ENCODE measurements around the gene ATRN. TPM values are rescaled to one million over a fixed set of nuclear protein-coding genes. Genes with fewer than 3 reads are reported as not detected.

The ATRN gene
- total and polyA plus RNA-seq, 7 donors: 3.9 to 18.6 (median 14.7) TPM

- TF ChIP-seq CTCF (IDR thresholded peaks at IDR 0.05): no peak
- no peak for ATAC-seq
- H3K4me1 ChIP-seq: no peaks in the 10 kb centered on the region
- H3K27ac ChIP-seq: no peak overlapping the region
- H3K27me3 ChIP-seq (ENCODE audit: insufficient read depth in 3 of 3, low read length in 2 of 3): no peaks in the 10 kb centered on the region
- no peaks in the 10 kb centered on the region for H3K9me3 ChIP-seq
- no peak overlapping the region for H3K4me3 ChIP-seq
- no peak for DNase-seq
- intact Hi-C loops (cut with DNase I): no loop called here
- peaks cover 0 to 46% of the 10 kb centered on the region in 2 donors for H3K36me3 ChIP-seq (ENCODE audit: insufficient read depth in 1 of 2, low read depth in 1 of 2)
- 96 to 99% (median 98%) methylated on average over 6 of the region's 6 CpGs for WGBS, 3 donors
Measured at GRCh38 chr20:3543901-3544507, 73.2 kb downstream of the ATRN start.

GRCh38 chr20:3545401-3545925, 74.6 kb downstream of the ATRN start:
- H3K4me3 ChIP-seq: no peak overlapping the region
- H3K4me1 ChIP-seq: no peaks in the 10 kb centered on the region
- intact Hi-C loops (cut with DNase I): no loop called here
- H3K27ac ChIP-seq: no peak overlapping the region
- H3K9me3 ChIP-seq: no peaks in the 10 kb centered on the region
- H3K27me3 ChIP-seq (ENCODE audit: insufficient read depth in 3 of 3, low read length in 2 of 3): no peaks in the 10 kb centered on the region
- 75 to 89% (median 80%) methylated on average over 1 of the region's 1 CpG for WGBS, 3 donors
- TF ChIP-seq CTCF (IDR thresholded peaks at IDR 0.05): no peak
- DNase-seq (no peak), ATAC-seq (no peak)
- peaks cover 0 to 57% of the 10 kb centered on the region in 2 donors for H3K36me3 ChIP-seq (ENCODE audit: insufficient read depth in 1 of 2, low read depth in 1 of 2)

- peaks cover 0 to 73% of the 10 kb centered on the region in 2 donors for H3K36me3 ChIP-seq (ENCODE audit: insufficient read depth in 1 of 2, low read depth in 1 of 2)
Measured at GRCh38 chr20:3547906-3548305, 77.1 kb downstream of the ATRN start.

GRCh38 chr20:3550837-3551236, 80.0 kb downstream of the ATRN start:
- Histone ChIP-seq H3K27ac (no peak overlapping the region), H3K27me3 (ENCODE audit: insufficient read depth in 3 of 3, low read length in 2 of 3) (no peaks in the 10 kb centered on the region), H3K4me1 (no peaks in the 10 kb centered on the region), H3K4me3 (no peak overlapping the region), H3K36me3 (ENCODE audit: insufficient read depth in 1 of 2, low read depth in 1 of 2) (peaks cover 0 to 74% of the 10 kb centered on the region in 2 donors), H3K9me3 (no peaks in the 10 kb centered on the region)
- ATAC-seq (no peak), DNase-seq (no peak)
- WGBS, 3 donors: 65 to 77% (median 68%) methylated on average over 1 of the region's 1 CpG
- no peak for TF ChIP-seq CTCF (IDR thresholded peaks at IDR 0.05)
- intact Hi-C loops (cut with DNase I): no loop called here

More at GRCh38 chr20:3547906-3548305, 77.1 kb downstream of the ATRN start:
- WGBS, 3 donors: 94 to 100% (median 97%) methylated on average over 1 of the region's 1 CpG
- no peak for DNase-seq
- no peaks in the 10 kb centered on the region for H3K27me3 ChIP-seq (ENCODE audit: insufficient read depth in 3 of 3, low read length in 2 of 3)
- H3K4me1 ChIP-seq: no peaks in the 10 kb centered on the region
- H3K9me3 ChIP-seq: no peaks in the 10 kb centered on the region
- intact Hi-C loops (cut with DNase I): no loop called here
- no peak overlapping the region for H3K27ac ChIP-seq
- no peak for ATAC-seq
- no peak overlapping the region for H3K4me3 ChIP-seq
- TF ChIP-seq CTCF (IDR thresholded peaks at IDR 0.05): no peak

Measured in psoas muscle (tissue), 8 donors.